NT2/D1 (cell line): Measurements from ENCODE around the gene CDHR4.
A peak's percentile ranks its signal among the peaks of the same experiment; 100 is the strongest.

Experiments used
- DNase-seq: peaks from one replicate; pipeline ENCODE4 v3.0.0-alpha.2; 2011; ENCODE audit warnings: low read depth, low spot score
- H3K27me3 ChIP-seq: 2 replicates; pipeline ENCODE4 v1.6.0; 2011; ENCODE audit warnings: mild to moderate bottlenecking; ENCODE audit not compliant: insufficient read length, insufficient read depth
- H3K36me3 ChIP-seq: 2 replicates; pipeline ENCODE4 v1.6.1; 2011; ENCODE audit warnings: mild to moderate bottlenecking, low read length, mixed read lengths; ENCODE audit not compliant: insufficient read depth, insufficient read length
- H3K4me1 ChIP-seq: 2 replicates; pipeline ENCODE4 v1.5.1; 2011; ENCODE audit not compliant: insufficient read depth, insufficient read length
- H3K4me3 ChIP-seq: 2 replicates; pipeline ENCODE4 v1.5.1; 2011; ENCODE audit warnings: low read depth; ENCODE audit not compliant: insufficient read length
- H3K9ac ChIP-seq: 2 replicates; pipeline ENCODE4 v1.6.0; 2011; ENCODE audit warnings: low read depth; ENCODE audit not compliant: insufficient read length
- H3K9me3 ChIP-seq: 2 replicates; pipeline ENCODE4 v1.5.1; 2011; ENCODE audit warnings: mild to moderate bottlenecking, low read length; ENCODE audit not compliant: insufficient read depth
- SUZ12 ChIP-seq: IDR thresholded peaks from 2 replicates; pipeline ENCODE4 v1.6.1; 2011; ENCODE audit not compliant: insufficient read length, insufficient read depth; ENCODE audit errors: extremely low read depth
- YY1 ChIP-seq: IDR thresholded peaks from 2 replicates; pipeline ENCODE4 v1.6.1; 2011; ENCODE audit not compliant: insufficient read length, insufficient read depth
- ZNF274 ChIP-seq: IDR thresholded peaks from 2 replicates; pipeline ENCODE4 v1.6.1; 2011; ENCODE audit warnings: mild to moderate bottlenecking, low read depth, low read length

Gene CDHR4

DNA sequence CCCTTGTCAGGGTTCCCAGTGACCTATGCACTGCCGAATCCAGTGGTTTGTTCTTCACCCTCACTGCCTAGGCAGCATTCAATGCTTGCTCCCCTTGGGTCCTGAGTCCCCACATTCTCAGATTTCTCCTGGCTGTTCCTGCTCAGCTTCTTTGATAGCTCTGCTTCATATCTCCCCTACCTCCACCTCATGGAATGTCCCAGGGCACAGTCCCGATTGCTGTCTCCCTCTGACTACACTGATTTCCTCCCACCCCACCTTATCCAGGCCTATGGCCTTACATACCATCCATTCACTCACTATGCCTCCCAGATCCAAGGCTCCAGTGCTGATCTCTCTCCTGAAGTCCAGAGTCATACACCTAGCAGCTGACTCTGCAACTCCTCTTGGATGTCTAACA, 1.5 kb upstream of the CDHR4 start:
- H3K9me3 ChIP-seq = no peaks in the 10 kb centered on the region
- H3K4me1 ChIP-seq = peaks cover 12% of the 10 kb centered on the region
- no peak for DNase-seq

DNA sequence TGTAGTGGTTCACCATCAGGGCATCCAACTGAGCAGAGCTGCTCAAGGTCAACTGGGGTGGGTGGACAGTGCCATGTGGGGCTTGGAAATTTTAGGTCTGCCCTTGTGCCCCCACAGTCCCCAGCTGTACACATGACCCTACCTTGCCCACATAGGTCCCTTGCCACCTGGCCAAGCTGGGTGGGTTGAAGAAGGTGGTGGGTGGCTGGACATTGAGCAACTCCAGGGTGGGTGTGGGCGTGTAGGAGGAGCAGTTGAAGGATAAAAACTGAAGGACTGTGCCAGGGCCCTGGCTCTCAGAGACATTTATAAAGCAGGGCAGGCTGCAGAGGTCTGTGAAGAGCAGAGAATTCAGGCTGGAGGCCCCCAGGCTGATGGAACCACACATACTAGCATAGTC, 568 bp downstream of the CDHR4 start:
- DNase-seq = no peak
- no peak for TF ChIP-seq SUZ12
- no peak for TF ChIP-seq YY1
- no peak for TF ChIP-seq ZNF274
- Histone ChIP-seq H3K9me3 (no peaks in the 10 kb centered on the region), H3K9ac (peak overlapping the region; percentile 21), H3K36me3 (no peaks in the 10 kb centered on the region), H3K4me1 (peaks cover 4% of the 10 kb centered on the region), H3K27me3 (peaks cover 37% of the 10 kb centered on the region), H3K4me3 (no peak overlapping the region)

More for the DNA sequence above, 1.5 kb upstream of the CDHR4 start:
- TF ChIP-seq SUZ12 (no peak), YY1 (no peak), ZNF274 (no peak)
- H3K36me3 ChIP-seq = no peaks in the 10 kb centered on the region
- H3K4me3 ChIP-seq = no peak overlapping the region
- peaks cover 51% of the 10 kb centered on the region for H3K27me3 ChIP-seq
- H3K9ac ChIP-seq = no peak overlapping the region

DNA sequence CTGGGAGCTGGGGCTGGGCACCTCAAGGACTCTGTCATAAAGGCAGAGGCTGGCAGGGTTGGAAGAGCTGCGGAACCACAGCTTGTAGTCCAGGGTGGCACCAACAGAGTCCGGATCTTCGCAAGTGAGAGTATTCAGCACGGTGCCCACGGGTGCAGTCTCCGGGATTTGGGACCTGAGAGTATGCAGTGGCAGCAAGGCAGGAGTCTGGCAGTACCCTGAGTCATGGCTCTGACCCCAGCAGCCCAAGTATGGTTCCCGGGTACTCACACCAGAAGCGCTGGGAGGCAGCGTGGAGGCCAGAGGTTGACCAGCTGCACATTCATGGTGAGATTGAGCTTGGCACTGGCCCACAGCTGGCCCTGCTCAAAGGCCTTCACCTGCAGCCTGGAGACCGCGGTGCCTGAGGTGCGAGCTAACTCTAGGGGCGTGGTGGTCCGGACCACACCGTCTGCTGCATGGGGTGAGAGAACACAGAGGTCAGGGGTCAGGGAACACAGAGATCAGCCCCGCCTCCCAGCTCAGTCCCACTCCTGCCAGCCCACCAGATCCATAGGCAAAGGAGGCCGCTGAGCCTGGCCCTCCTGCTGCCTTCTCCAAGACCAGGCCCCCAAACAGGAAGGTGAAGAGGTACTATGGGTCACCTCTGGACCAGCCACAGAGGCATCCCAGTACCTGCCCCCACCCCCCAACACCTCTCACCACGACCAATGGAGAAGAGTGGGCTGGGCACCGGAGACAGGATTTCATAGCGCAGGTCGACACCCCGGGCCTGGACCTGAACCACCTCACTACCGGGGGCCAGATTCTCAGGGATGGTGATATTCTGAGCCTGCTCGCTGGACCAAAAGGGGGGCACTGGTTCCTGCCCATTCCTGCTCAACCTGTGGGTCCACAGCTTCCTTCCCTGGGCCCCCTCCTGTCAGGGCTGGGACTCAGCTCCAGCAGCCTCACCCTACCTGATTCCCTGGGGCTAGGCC, 4.5 kb downstream of the CDHR4 start:
- H3K9ac ChIP-seq = no peak overlapping the region
- no peaks in the 10 kb centered on the region for H3K9me3 ChIP-seq
- DNase-seq = no peak
- H3K4me3 ChIP-seq = no peak overlapping the region
- peaks cover 9% of the 10 kb centered on the region for H3K27me3 ChIP-seq
- H3K36me3 ChIP-seq = no peaks in the 10 kb centered on the region
- TF ChIP-seq YY1 = no peak
- no peak for TF ChIP-seq SUZ12
- TF ChIP-seq ZNF274 = no peak
- H3K4me1 ChIP-seq = peaks cover 2% of the 10 kb centered on the region

DNA sequence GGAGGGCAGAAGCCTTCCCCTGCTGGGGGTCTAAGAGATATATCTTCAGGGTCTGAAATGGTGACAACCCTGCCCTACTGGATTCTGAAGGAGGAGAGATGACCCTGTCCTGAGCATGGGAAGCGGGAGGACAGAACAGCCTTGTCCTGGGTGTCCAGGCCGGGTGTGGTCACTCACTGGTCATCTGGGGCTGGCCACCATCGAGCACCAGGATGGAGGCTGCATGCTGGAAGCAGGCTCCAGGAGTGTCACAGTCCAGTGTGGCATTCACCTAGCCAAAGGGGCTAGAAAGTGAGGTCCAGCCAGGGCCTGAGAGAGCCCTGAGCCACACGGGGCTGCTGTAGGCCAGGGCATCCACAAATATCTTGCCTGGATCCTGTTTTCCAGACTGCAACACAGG, 5.2 kb downstream of the CDHR4 start:
- no peak for DNase-seq
- Histone ChIP-seq H3K9me3 (no peaks in the 10 kb centered on the region), H3K4me1 (peaks cover 2% of the 10 kb centered on the region), H3K36me3 (no peaks in the 10 kb centered on the region), H3K27me3 (peaks cover 9% of the 10 kb centered on the region), H3K9ac (no peak overlapping the region), H3K4me3 (no peak overlapping the region)
- TF ChIP-seq SUZ12 = no peak
- TF ChIP-seq ZNF274 = no peak
- TF ChIP-seq YY1 = no peak

DNA sequence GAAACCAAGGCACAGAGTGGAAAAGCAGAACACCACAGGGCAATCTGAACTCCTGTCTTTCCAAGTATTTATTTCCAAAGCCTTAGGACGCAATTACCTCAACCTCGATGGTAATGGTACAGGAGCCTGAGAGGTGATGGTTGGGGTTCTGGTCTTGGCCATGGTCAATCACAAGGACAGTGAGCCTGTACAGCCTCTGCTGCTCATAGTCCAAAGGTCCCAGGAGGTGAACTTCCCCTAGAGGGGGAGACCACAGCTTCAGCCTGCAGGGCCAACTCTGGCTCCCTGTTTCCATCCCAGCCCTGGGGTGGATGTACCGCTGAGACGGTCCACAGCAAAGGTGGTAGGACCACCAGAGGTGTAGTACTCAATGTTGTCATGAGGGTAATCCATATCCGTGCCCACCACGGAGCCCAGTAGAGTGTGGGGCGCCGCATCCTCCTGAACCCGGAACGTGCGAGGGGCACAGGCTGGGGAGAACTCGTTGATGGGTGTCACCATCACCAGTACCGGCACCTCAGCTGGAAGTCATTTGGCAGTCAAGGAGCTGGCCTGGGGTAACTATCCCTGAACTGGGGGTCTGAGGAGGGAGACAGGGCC, 6.1 kb downstream of the CDHR4 start:
- Histone ChIP-seq H3K4me1 (peaks cover 2% of the 10 kb centered on the region), H3K36me3 (no peaks in the 10 kb centered on the region), H3K9ac (no peak overlapping the region), H3K9me3 (no peaks in the 10 kb centered on the region), H3K27me3 (peaks cover 3% of the 10 kb centered on the region), H3K4me3 (no peak overlapping the region)
- no peak for TF ChIP-seq YY1
- no peak for TF ChIP-seq ZNF274
- no peak for DNase-seq

DNA sequence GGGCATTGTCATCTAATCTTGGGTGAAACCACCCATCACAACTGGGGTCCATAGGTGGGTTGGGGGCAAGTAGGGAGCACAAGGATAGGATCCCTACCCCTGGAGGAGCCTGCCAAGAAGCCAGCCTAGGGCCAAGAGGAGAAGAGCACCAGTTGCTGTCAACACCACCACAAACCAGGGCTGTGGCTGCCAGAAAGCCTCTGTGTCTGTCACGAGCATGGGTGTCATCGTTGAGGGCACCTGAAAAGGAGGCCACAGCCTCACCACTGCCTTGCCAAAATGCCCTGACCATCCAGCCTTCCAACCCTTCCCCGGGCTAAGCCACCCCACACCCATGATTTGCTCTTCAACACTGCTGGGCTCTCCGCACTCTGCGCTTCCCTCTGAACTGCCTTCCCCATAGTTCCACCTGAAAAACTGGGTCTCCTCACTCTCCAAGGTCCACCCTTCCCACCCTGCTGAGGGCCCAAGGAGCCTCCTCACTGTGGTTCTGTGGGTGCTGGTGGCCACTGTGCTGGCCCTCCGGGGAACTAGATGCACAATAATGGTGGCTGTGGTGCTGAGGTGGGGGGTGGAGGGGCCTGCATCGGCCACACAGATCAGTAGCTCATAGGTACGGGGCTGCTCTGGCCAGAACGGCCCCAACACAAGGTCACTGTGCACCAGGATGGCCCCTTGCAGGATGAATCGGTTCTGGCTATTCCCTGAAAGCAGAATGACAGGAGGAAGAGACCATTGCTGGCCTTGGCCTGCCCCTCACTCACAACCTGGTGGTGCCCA, 7.1 kb downstream of the CDHR4 start:
- Histone ChIP-seq H3K36me3 (no peaks in the 10 kb centered on the region), H3K9ac (no peak overlapping the region), H3K4me3 (no peak overlapping the region), H3K4me1 (peaks cover 2% of the 10 kb centered on the region), H3K27me3 (peaks cover 3% of the 10 kb centered on the region), H3K9me3 (no peaks in the 10 kb centered on the region)
- no peak for TF ChIP-seq ZNF274
- DNase-seq = no peak

DNA sequence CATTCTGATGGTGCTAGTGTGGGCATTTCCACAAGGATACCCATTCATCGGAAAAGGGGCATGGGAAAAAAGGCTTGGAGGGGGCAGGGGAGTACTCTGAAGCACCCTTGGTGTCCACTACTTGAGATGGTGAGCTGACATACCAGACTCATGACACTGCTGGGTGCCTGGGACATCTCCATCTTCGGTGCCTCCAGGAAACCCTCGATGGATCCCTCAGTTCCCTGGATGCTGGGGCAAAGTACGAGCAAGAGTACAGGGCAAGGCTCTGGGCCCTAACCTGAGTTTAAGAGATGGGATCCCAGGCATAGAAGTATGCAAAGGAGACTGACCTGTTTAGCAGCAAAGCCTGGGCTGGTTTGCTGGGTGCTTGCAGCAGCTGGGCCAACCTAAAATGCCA, 8.1 kb downstream of the CDHR4 start:
- no peaks in the 10 kb centered on the region for H3K27me3 ChIP-seq
- peaks cover 7% of the 10 kb centered on the region for H3K4me1 ChIP-seq
- H3K9ac ChIP-seq = no peak overlapping the region
- H3K4me3 ChIP-seq = no peak overlapping the region
- H3K9me3 ChIP-seq = no peaks in the 10 kb centered on the region
- no peak for TF ChIP-seq SUZ12
- TF ChIP-seq YY1 = no peak
- TF ChIP-seq ZNF274 = no peak
- H3K36me3 ChIP-seq = no peaks in the 10 kb centered on the region
- no peak for DNase-seq
